Large intestine (tissue), 3 donors: ENCODE results near the gene LRMDA. TPM values are rescaled to one million over a fixed set of nuclear protein-coding genes. Genes with fewer than 3 reads are reported as not detected.

Experiments
- DNase-seq, 2 donors: peaks; one replicate each; pipeline versions ENCODE4 v3.0.0 to v3.0.0-alpha.2; 2013
- H3K27ac ChIP-seq: one replicate; pipeline ENCODE4 v1.5.1; 2013; ENCODE audit warnings: low read length
- H3K27me3 ChIP-seq: 2 replicates; pipeline ENCODE4 v1.6.1; 2013; ENCODE audit warnings: low read length; ENCODE audit not compliant: control insufficient read depth, insufficient read depth
- H3K36me3 ChIP-seq: 2 replicates; pipeline ENCODE4 v1.6.1; 2013; ENCODE audit warnings: low read length; ENCODE audit not compliant: control insufficient read depth, insufficient read depth
- H3K4me1 ChIP-seq: one replicate; pipeline ENCODE4 v1.6.1; 2013; ENCODE audit warnings: low read length; ENCODE audit not compliant: control insufficient read depth, insufficient read depth
- H3K4me3 ChIP-seq: one replicate; pipeline ENCODE4 v1.5.1; 2013; ENCODE audit warnings: low read length
- H3K9me3 ChIP-seq: one replicate; pipeline ENCODE4 v1.6.1; 2013; ENCODE audit warnings: mild to moderate bottlenecking, low read depth, low read length, moderate library complexity; ENCODE audit not compliant: control insufficient read depth
- WGBS: methylation state at CpG from one replicate; pipeline ENCODE4 v1.1.5; 2013; ENCODE audit warnings: low lambda C conversion rate; ENCODE audit not compliant: insufficient coverage; 5-methylcytosine and 5-hydroxymethylcytosine counted together
- polyA plus RNA-seq: library from polyadenylated mRNA; unstranded; fragments of 120-200 nt; gene quantifications from one replicate; pipeline ENCODE4 v1.2.1, GENCODE V29; 2013

LRMDA gene
- polyA plus RNA-seq, 1 donor = 5.3 TPM

GRCh38 chr10:76020630-76021029, 589.2 kb downstream of the LRMDA start:
- H3K36me3 ChIP-seq = no peaks in the 10 kb centered on the region
- H3K4me1 ChIP-seq = no peaks in the 10 kb centered on the region
- H3K27me3 ChIP-seq = no peaks in the 10 kb centered on the region
- no peak overlapping the region for H3K4me3 ChIP-seq
- WGBS = 100% methylated on average over 2 of the region's 2 CpGs
- no peak overlapping the region for H3K27ac ChIP-seq
- H3K9me3 ChIP-seq = no peaks in the 10 kb centered on the region
- DNase-seq = no peak

- no CpG with 5 or more reads among the region's 1 CpG for WGBS
- Histone ChIP-seq H3K27ac (no peak overlapping the region), H3K4me3 (no peak overlapping the region), H3K27me3 (no peaks in the 10 kb centered on the region), H3K9me3 (no peaks in the 10 kb centered on the region), H3K36me3 (no peaks in the 10 kb centered on the region), H3K4me1 (no peaks in the 10 kb centered on the region)
- DNase-seq = no peak
Measured at GRCh38 chr10:76021398-76021797, 590.0 kb downstream of the LRMDA start.

GRCh38 chr10:76022366-76022765, 590.9 kb downstream of the LRMDA start:
- WGBS = no CpG with 5 or more reads among the region's 2 CpGs
- H3K36me3 ChIP-seq = no peaks in the 10 kb centered on the region
- no peaks in the 10 kb centered on the region for H3K4me1 ChIP-seq

GRCh38 chr10:76023007-76023406, 591.6 kb downstream of the LRMDA start:
- no peaks in the 10 kb centered on the region for H3K36me3 ChIP-seq
- WGBS = 100% methylated on average over 1 of the region's 7 CpGs
- H3K27me3 ChIP-seq = no peaks in the 10 kb centered on the region
- no peak for DNase-seq
- H3K27ac ChIP-seq = no peak overlapping the region
- H3K4me3 ChIP-seq = no peak overlapping the region
- no peaks in the 10 kb centered on the region for H3K9me3 ChIP-seq
- H3K4me1 ChIP-seq = no peaks in the 10 kb centered on the region

More at GRCh38 chr10:76022366-76022765, 590.9 kb downstream of the LRMDA start:
- H3K27me3 ChIP-seq = no peaks in the 10 kb centered on the region
- no peak overlapping the region for H3K4me3 ChIP-seq
- no peaks in the 10 kb centered on the region for H3K9me3 ChIP-seq
- DNase-seq = no peak
- no peak overlapping the region for H3K27ac ChIP-seq

- WGBS = 100% methylated on average over 1 of the region's 15 CpGs
- H3K4me1 ChIP-seq = no peaks in the 10 kb centered on the region
- H3K4me3 ChIP-seq = no peak overlapping the region
- no peaks in the 10 kb centered on the region for H3K27me3 ChIP-seq
- no peak overlapping the region for H3K27ac ChIP-seq
- no peak for DNase-seq
- no peaks in the 10 kb centered on the region for H3K36me3 ChIP-seq
- no peaks in the 10 kb centered on the region for H3K9me3 ChIP-seq
Measured at GRCh38 chr10:76024460-76025123, 593.2 kb downstream of the LRMDA start.

GRCh38 chr10:76025124-76025477, 593.7 kb downstream of the LRMDA start:
- Histone ChIP-seq H3K36me3 (no peaks in the 10 kb centered on the region), H3K27ac (no peak overlapping the region), H3K27me3 (no peaks in the 10 kb centered on the region), H3K4me1 (no peaks in the 10 kb centered on the region), H3K4me3 (no peak overlapping the region), H3K9me3 (no peaks in the 10 kb centered on the region)
- no CpG with 5 or more reads among the region's 3 CpGs for WGBS
- DNase-seq = no peak

- Histone ChIP-seq H3K27ac (no peak overlapping the region), H3K4me3 (no peak overlapping the region), H3K4me1 (no peaks in the 10 kb centered on the region), H3K36me3 (no peaks in the 10 kb centered on the region), H3K27me3 (no peaks in the 10 kb centered on the region), H3K9me3 (no peaks in the 10 kb centered on the region)
- WGBS = 100% methylated on average over 1 of the region's 2 CpGs
- no peak for DNase-seq
Measured at GRCh38 chr10:76026176-76026771, 594.9 kb downstream of the LRMDA start.

GRCh38 chr10:76026905-76027304, 595.5 kb downstream of the LRMDA start:
- no CpG with 5 or more reads among the region's 1 CpG for WGBS
- Histone ChIP-seq H3K27ac (no peak overlapping the region), H3K36me3 (no peaks in the 10 kb centered on the region), H3K4me1 (no peaks in the 10 kb centered on the region), H3K9me3 (no peaks in the 10 kb centered on the region), H3K27me3 (no peaks in the 10 kb centered on the region), H3K4me3 (no peak overlapping the region)
- DNase-seq = no peak

GRCh38 chr10:76029782-76030181, 598.4 kb downstream of the LRMDA start:
- H3K4me1 ChIP-seq = peaks cover 13% of the 10 kb centered on the region
- H3K27ac ChIP-seq = no peak overlapping the region
- H3K4me3 ChIP-seq = no peak overlapping the region
- H3K27me3 ChIP-seq = no peaks in the 10 kb centered on the region
- no peaks in the 10 kb centered on the region for H3K9me3 ChIP-seq
- no peaks in the 10 kb centered on the region for H3K36me3 ChIP-seq
- no peak for DNase-seq
- WGBS = no CpG with 5 or more reads among the region's 4 CpGs

GRCh38 chr10:76031099-76031498, 599.7 kb downstream of the LRMDA start:
- Histone ChIP-seq H3K4me3 (no peak overlapping the region), H3K27me3 (no peaks in the 10 kb centered on the region), H3K4me1 (peaks cover 13% of the 10 kb centered on the region), H3K36me3 (no peaks in the 10 kb centered on the region), H3K9me3 (no peaks in the 10 kb centered on the region), H3K27ac (no peak overlapping the region)
- no CpG with 5 or more reads among the region's 2 CpGs for WGBS
- no peak for DNase-seq
